OCI-LY1 (cell line): ENCODE data around the gene INTS6L.

ENCODE experiments used
- EZH2 ChIP-seq: fragments of 200-600 bp; sonication (generic), shearing (Covaris generic); IDR thresholded peaks from 2 replicates; pipeline ENCODE4 v1.8.0; 2017; ENCODE audit warnings: borderline replicate concordance, mixed run types, mild to moderate bottlenecking, antibody characterized with exemption, low read length, moderate library complexity, mixed read lengths
- TF ChIP-seq, protein P1 (sequence below): fragments of 200-600 bp; sonication (generic), shearing (Covaris generic); IDR thresholded peaks from 2 replicates; pipeline ENCODE4 v1.5.1; 2017; ENCODE audit warnings: mild to moderate bottlenecking, antibody characterized with exemption, low read length, moderate library complexity, mixed read lengths

DNA sequence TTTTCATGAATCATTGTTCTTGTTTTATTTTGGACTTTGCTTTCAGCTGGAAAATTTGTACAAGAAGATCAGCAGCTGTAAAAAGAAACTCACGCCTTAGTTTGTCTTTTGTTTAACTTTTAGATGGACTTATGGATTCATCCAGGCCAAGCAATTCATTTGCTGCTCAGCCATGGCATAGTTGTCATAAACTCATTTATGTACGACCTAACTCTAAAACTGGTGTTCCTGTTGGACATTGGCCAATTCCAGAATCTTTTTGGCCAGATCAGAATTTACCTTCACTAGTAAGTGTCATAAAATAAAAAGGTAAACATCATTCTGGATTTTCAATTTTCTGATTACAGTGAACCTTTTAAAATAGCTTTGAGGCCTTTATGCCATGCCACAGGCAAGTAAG is 29.1 kb downstream of the INTS6L start:
- TF ChIP-seq, protein P1, sequence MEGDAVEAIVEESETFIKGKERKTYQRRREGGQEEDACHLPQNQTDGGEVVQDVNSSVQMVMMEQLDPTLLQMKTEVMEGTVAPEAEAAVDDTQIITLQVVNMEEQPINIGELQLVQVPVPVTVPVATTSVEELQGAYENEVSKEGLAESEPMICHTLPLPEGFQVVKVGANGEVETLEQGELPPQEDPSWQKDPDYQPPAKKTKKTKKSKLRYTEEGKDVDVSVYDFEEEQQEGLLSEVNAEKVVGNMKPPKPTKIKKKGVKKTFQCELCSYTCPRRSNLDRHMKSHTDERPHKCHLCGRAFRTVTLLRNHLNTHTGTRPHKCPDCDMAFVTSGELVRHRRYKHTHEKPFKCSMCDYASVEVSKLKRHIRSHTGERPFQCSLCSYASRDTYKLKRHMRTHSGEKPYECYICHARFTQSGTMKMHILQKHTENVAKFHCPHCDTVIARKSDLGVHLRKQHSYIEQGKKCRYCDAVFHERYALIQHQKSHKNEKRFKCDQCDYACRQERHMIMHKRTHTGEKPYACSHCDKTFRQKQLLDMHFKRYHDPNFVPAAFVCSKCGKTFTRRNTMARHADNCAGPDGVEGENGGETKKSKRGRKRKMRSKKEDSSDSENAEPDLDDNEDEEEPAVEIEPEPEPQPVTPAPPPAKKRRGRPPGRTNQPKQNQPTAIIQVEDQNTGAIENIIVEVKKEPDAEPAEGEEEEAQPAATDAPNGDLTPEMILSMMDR, result no peak
- no peak for TF ChIP-seq EZH2
